Neutrophil (primary cell): Measurements from ENCODE around the gene TTC7B.

ENCODE experiments used
- H3K27ac ChIP-seq: fragments of 200-600 bp; sonication (generic); 2 replicates; pipeline ENCODE4 v1.5.1; 2016; ENCODE audit warnings: mild to moderate bottlenecking, moderate library complexity
- H3K27me3 ChIP-seq: fragments of 200-600 bp; sonication (generic); 2 replicates; pipeline ENCODE4 v1.6.0; 2016; ENCODE audit warnings: mild to moderate bottlenecking
- H3K36me3 ChIP-seq: fragments of 200-600 bp; sonication (generic); 2 replicates; pipeline ENCODE4 v1.5.1; 2017
- H3K4me1 ChIP-seq, 2 experiments: fragments of 200-600 bp in 1 of 2; sonication (generic) in 1 of 2; 1 replicate in 1 of 2; 2 replicates in 1 of 2; pipeline versions ENCODE4 v1.5.1 to v1.6.1; 2013 to 2016; ENCODE audit warnings: low read depth in 1 of 2, low read length in 1 of 2, mild to moderate bottlenecking in 1 of 2, moderate library complexity in 1 of 2; ENCODE audit not compliant: control insufficient read depth in 1 of 2, insufficient read depth in 1 of 2
- H3K4me3 ChIP-seq, 2 experiments: fragments of 200-600 bp in 1 of 2; sonication (generic) in 1 of 2; 1 replicate in 1 of 2; 2 replicates in 1 of 2; pipeline ENCODE4 v1.5.1; 2013 to 2016; ENCODE audit warnings: low read depth in 1 of 2, low read length in 1 of 2, mild to moderate bottlenecking in 1 of 2, moderate library complexity in 1 of 2
- H3K9me3 ChIP-seq: fragments of 200-600 bp; sonication (generic); 2 replicates; pipeline ENCODE4 v1.5.1; 2016
- TF ChIP-seq, protein P1 (sequence below): fragments of 200-600 bp; sonication (generic); IDR thresholded peaks from 2 replicates; pipeline ENCODE4 v1.5.1; 2016; ENCODE audit warnings: antibody characterized with exemption

The TTC7B gene

DNA sequence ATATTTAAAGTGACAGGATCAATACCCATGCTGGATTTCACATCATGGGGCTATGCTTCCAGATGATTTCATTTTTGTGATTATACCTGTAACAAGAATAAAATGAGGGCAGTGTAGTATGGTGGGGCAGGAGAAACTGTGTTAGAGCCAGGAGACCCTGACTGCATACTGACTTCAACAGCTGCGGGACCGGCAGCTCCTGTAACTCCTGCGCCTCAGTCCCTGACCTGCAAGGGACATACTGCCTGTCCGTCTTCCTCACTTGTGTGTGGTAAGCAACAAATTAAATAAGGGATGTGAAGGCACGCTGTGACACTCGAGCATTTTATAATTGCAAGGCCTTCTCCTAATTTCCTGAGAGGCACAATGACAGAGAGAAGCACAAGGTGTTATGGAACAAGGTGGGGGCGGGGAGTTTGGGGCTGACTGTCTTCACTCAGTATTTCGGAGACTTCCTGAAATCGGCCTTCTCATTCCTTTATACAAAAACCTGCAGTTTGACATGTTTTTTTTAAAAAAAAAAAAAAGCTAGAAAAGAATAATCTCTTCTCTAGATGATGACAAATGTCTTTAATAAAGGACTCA, 164.2 kb downstream of the TTC7B start:
- no peaks in the 10 kb centered on the region for H3K9me3 ChIP-seq
- H3K36me3 ChIP-seq: peaks cover 68% of the 10 kb centered on the region
- H3K27me3 ChIP-seq: no peaks in the 10 kb centered on the region
- peaks cover 4 to 10% of the 10 kb centered on the region in 2 experiments for H3K4me1 ChIP-seq
- no peak overlapping the region for H3K27ac ChIP-seq
- TF ChIP-seq, protein P1, sequence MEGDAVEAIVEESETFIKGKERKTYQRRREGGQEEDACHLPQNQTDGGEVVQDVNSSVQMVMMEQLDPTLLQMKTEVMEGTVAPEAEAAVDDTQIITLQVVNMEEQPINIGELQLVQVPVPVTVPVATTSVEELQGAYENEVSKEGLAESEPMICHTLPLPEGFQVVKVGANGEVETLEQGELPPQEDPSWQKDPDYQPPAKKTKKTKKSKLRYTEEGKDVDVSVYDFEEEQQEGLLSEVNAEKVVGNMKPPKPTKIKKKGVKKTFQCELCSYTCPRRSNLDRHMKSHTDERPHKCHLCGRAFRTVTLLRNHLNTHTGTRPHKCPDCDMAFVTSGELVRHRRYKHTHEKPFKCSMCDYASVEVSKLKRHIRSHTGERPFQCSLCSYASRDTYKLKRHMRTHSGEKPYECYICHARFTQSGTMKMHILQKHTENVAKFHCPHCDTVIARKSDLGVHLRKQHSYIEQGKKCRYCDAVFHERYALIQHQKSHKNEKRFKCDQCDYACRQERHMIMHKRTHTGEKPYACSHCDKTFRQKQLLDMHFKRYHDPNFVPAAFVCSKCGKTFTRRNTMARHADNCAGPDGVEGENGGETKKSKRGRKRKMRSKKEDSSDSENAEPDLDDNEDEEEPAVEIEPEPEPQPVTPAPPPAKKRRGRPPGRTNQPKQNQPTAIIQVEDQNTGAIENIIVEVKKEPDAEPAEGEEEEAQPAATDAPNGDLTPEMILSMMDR: no peak
- no peak overlapping the region for H3K4me3 ChIP-seq

DNA sequence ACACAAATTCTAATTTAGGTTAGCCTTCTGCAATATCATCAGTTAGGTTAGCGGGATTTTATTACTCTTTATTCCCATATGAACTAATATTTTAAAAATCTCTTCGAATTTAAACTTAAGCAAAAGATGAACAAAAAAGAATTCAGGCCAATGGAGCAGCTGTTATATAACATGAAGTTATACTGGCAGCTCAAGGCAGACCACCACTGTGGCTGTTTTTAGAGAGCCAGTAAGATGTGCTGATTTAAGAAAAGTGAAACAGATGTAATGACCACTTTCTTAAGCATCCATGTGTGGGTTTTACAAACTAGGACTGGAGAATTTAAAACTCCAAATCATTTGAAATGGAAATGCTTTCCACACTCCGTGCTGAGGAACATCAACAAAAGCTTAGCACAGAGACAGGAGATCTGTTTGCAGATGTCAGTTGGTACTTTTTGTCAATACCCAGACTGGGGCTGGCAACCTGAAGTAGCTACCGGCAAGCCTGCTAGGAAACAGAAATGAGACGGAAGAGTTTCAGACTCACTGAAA, 164.9 kb downstream of the TTC7B start:
- peaks cover 62% of the 10 kb centered on the region for H3K36me3 ChIP-seq
- H3K27ac ChIP-seq: no peak overlapping the region
- H3K4me1 ChIP-seq: peaks cover 4 to 10% of the 10 kb centered on the region in 2 experiments
- TF ChIP-seq, protein P1: no peak
- no peaks in the 10 kb centered on the region for H3K27me3 ChIP-seq
- no peaks in the 10 kb centered on the region for H3K9me3 ChIP-seq
- no peak overlapping the region for H3K4me3 ChIP-seq

DNA sequence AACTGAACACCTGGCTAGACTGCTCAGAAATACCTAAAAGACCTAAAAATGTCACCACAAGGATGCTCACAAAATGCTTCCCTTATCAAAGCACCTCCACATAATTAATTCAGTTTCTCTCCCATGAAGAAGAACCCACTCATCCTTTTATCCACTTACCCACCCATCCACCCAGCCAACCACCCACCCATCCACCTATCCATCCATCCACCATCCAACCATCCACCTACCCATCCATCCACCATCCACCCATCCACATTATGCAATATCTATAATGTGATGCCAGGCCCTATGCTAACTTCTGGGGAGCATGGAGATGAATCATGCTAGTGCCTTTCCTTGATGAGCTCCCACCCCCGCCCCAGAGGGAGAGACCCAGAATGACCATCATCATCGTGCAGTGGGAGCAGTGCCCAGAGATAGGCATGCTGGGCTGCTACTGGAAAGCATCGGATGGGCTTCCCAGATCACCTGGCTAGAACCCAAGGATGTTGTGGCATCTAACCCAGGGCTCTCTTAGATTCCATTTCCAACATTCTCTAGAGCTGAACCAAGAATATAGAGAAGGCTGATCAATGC, 166.6 kb downstream of the TTC7B start:
- Histone ChIP-seq H3K9me3 (no peaks in the 10 kb centered on the region), H3K4me1 (peaks cover 16 to 18% of the 10 kb centered on the region in 2 experiments), H3K27ac (no peak overlapping the region), H3K27me3 (no peaks in the 10 kb centered on the region), H3K4me3 (no peak overlapping the region), H3K36me3 (peaks cover 61% of the 10 kb centered on the region)
- TF ChIP-seq, protein P1: no peak

DNA sequence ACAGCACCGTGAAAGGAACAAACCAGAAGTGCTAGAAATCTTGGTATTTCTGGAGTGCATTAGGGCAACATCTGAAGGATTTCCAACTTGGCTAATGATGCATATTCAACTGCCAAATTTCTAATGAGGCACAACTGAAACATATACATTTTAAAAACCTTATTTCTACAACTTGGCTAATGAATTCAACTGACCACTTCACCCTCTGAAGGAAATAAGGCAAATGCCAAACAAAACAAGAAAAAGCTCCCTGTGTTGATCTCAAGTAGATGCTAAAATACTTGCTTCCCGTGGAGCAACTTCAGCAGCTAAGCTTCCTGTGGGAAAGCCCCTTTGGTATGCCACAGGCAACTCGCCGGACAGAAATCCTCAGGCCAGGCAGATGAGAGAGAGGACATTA, 167.1 kb downstream of the TTC7B start:
- H3K27me3 ChIP-seq: no peaks in the 10 kb centered on the region
- H3K4me3 ChIP-seq: no peak overlapping the region
- no peaks in the 10 kb centered on the region for H3K9me3 ChIP-seq
- H3K36me3 ChIP-seq: peaks cover 55% of the 10 kb centered on the region
- H3K27ac ChIP-seq: no peak overlapping the region
- TF ChIP-seq, protein P1: no peak
- peaks cover 22 to 24% of the 10 kb centered on the region in 2 experiments for H3K4me1 ChIP-seq

DNA sequence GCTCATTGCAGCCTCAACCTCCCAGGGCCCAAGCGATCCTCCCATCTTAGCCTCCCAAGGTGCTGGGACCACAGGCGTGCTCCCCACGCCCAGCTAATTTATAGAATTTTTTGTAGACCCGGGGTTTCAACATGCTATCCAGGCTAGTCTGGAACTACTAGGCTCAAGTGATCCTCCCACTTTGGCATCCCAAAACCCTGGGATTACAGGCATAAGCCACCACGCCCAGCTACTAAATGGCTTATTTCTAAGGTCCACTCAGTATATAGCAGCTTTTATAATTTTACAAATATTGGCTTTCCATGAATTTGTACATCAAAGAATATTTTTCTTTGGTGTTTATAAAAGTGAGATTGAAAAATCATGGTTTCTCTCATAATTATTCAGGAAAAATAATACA, 167.8 kb downstream of the TTC7B start:
- H3K36me3 ChIP-seq: peaks cover 56% of the 10 kb centered on the region
- TF ChIP-seq, protein P1: no peak
- H3K27me3 ChIP-seq: no peaks in the 10 kb centered on the region
- H3K9me3 ChIP-seq: no peaks in the 10 kb centered on the region
- H3K4me1 ChIP-seq: peaks cover 22 to 26% of the 10 kb centered on the region in 2 experiments
- H3K4me3 ChIP-seq: no peak overlapping the region
- H3K27ac ChIP-seq: no peak overlapping the region
